Adrenal gland (tissue), 12 donors: ENCODE data around the gene CNTNAP2. TPM values are rescaled to one million over a fixed set of nuclear protein-coding genes. Genes with fewer than 3 reads are reported as not detected.

Experiments
- DNase-seq, 7 donors: peaks; one replicate each; pipeline ENCODE4 v3.0.0-alpha.2; 2019 to 2020
- H3K27ac ChIP-seq, 5 donors: fragments of 200-600 bp; sonication (generic) in 4 of 5; 1 replicate in 3 of 5; 2 replicates in 2 of 5; pipeline versions ENCODE4 v1.5.1 to v1.8.0; 2016 to 2020; ENCODE audit warnings: mild to moderate bottlenecking in 1 of 5
- H3K27me3 ChIP-seq: fragments of 200-600 bp; 2 replicates; pipeline ENCODE4 v1.8.0; 2021
- H3K36me3 ChIP-seq, 2 donors: fragments of 200-600 bp; replicated peaks in 1 of 2; 1 replicate in 1 of 2; 2 replicates in 1 of 2; pipeline versions ENCODE4 v1.5.1 to v1.8.0; 2018 to 2022
- H3K4me1 ChIP-seq, 2 donors: fragments of 200-600 bp; replicated peaks in 1 of 2; 1 replicate in 1 of 2; 2 replicates in 1 of 2; pipeline versions ENCODE4 v1.5.1 to v1.8.0; 2018 to 2021
- H3K4me3 ChIP-seq, 4 donors: fragments of 200-600 bp; sonication (generic) in 3 of 4; one replicate each; pipeline ENCODE4 v1.5.1; 2016 to 2018
- H3K9me3 ChIP-seq, 3 donors: fragments of 200-600 bp; sonication (generic) in 1 of 3; replicated peaks in 1 of 3; 1 replicate in 2 of 3; 2 replicates in 1 of 3; pipeline versions ENCODE4 v1.5.1 to v1.8.0; 2016 to 2021
- CTCF ChIP-seq, 6 experiments: fragments of 450-650 bp in 4 of 6; fragments of 200-600 bp in 2 of 6; sonication (generic) in 1 of 6; IDR thresholded peaks; 1 replicate in 5 of 6; 2 replicates in 1 of 6; pipeline versions ENCODE4 v1.5.1 to v1.8.0; 2016 to 2021; ENCODE audit warnings: antibody characterized with exemption in 6 of 6, mild to moderate bottlenecking in 2 of 6, moderate library complexity in 1 of 6
- POLR2A ChIP-seq, 2 donors: fragments of 450-650 bp; IDR thresholded peaks; one replicate each; pipeline ENCODE4 v1.6.1; 2017; ENCODE audit warnings: antibody characterized with exemption in 2 of 2, mild to moderate bottlenecking in 2 of 2, moderate library complexity in 1 of 2
- WGBS, 4 donors: extraction: QIAGEN DNeasy Blood & Tissue Kit in 2 of 4; methylation state at CpG; one replicate each; pipeline versions ENCODE4 v1.1.5 to v1.1.7; 2013 to 2017; 5-methylcytosine and 5-hydroxymethylcytosine counted together
- intact Hi-C, 2 donors: fragments of 100-400 bp; cut with DNase I; formaldehyde crosslinking; loops; one replicate each; pipeline versions ENCODE4 v1.14.1 to v1.15.0; 2022 to 2023
- polyA plus RNA-seq, 3 donors: library from polyadenylated mRNA; stranded (reverse); fragments of 200-250 nt in 2 of 3; fragments of 350-450 nt in 1 of 3; fragmentation: Illumina TruSeq in 1 of 3; extraction: RNeasy Lipid Tissue Mini Kit (QIAGEN cat#74804) in 1 of 3; gene quantifications; one replicate each; pipeline ENCODE4 v1.2.3, GENCODE V29; 2013 to 2014
- total RNA-seq, 9 donors: library from RNA; depleted of rRNA in 4 of 9; stranded (reverse); fragments of >200 nt in 4 of 9; fragments of 120-200 nt in 1 of 9; fragmentation: NEBNext Ultra II Directional in 1 of 9; extraction: Animal tissue kit (Norgen Biotek cat#: 25700) in 1 of 9; gene quantifications; one replicate each; pipeline versions ENCODE4 v1.1.0 to v1.2.4, GENCODE V29; 2013 to 2023
- donor health status: healthy with polysubstance abuse.
- donor health status: Bipolar disorder and iron deficiency.
- donor health status: DM: yes; HTN: yes; CAD: no.
- donor health status: DM: no; HTN: no; CAD: no.
- donor health status: DM: no; HTN: no; CAD: no.
- donor health status: DM: yes; HTN: yes; CAD: no.

CNTNAP2 gene
- total and polyA plus RNA-seq, 12 donors, result 0.14 to 6.3 (median 1.8) TPM; not detected in 2

DNA sequence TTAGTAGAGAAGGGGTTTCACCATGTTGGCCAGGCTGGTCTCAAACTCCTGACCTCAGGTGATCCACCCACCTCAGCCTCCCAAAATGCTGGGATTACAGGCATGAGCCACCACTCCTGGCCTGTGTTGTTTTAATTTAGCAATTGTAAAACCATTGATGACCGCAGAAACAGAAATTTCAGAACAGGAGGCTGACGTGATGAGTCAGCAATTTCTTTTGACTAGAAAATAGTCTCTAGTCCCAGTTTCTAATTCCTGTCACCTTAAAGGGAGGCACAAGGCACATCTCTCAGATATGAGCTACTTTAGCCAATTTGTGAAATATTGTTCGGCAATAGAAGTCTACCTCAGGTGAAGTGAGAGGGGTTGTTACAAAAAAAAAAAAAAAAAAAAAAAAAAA lies 2033.1 kb downstream of the CNTNAP2 start:
- intact Hi-C loops, result loop anchor here in 1 of 2 donors (10.0 kb wide), 1 partner anchor 95 kb away; no protein-coding TSS in a partner anchor
- Histone ChIP-seq H3K9me3 (no peaks in the 10 kb centered on the region), H3K36me3 (no peaks in the 10 kb centered on the region), H3K27ac (no peak overlapping the region), H3K27me3 (no peaks in the 10 kb centered on the region), H3K4me3 (no peak overlapping the region), H3K4me1 (peaks cover 4 to 14% of the 10 kb centered on the region in 2 donors)
- 87 to 92% (median 88%) methylated on average over 3 of the region's 3 CpGs for WGBS, 4 donors
- no peak for DNase-seq
- TF ChIP-seq POLR2A (IDR thresholded peaks at IDR 0.05), result no peak
- no peak for TF ChIP-seq CTCF (IDR thresholded peaks at IDR 0.05)

- Histone ChIP-seq H3K27me3 (no peaks in the 10 kb centered on the region), H3K4me1 (peaks cover 4 to 14% of the 10 kb centered on the region in 2 donors), H3K36me3 (no peaks in the 10 kb centered on the region), H3K4me3 (no peak overlapping the region), H3K27ac (no peak overlapping the region), H3K9me3 (no peaks in the 10 kb centered on the region)
- no peak for TF ChIP-seq CTCF (IDR thresholded peaks at IDR 0.05)
- no peak for TF ChIP-seq POLR2A (IDR thresholded peaks at IDR 0.05)
- no peak for DNase-seq
- intact Hi-C loops, result no loop called here
- WGBS, 4 donors, result 92 to 94% (median 93%) methylated on average over 2 of the region's 2 CpGs
These were observed 2035.2 kb downstream of the CNTNAP2 start for GRCh38 chr7:148151778-148152177.

DNA sequence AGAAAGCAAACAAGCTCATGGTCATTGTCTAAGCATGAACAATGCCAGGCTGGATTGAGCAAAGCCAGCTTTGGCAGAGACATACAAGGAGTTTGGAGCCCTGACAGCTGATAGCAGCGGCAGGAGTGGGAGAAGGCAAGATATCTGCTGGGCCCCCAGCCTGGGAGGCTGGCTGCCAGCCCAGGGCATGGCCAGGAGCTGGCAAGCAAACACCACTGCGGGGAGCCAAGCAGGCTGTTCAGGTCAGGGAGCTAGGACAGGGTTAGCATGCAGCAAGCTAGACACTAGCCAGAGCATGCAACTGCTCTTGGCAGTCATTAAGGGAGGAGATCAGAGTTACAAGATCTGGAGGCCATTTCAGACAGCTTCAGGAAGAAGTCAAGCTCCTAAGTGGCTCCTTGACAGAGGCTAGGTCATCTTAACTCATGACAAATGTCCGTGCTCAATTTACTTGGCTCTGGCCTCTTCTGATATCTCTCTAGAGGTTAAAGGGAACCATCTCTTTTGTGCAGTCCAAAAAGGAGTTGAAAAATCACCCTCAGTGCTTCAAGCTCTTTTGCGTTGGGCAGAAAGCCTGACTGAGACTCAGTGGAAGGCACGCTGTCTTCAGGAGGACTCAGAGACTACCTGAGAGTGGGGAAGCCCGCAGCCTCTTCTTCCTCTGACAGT lies 2037.1 kb downstream of the CNTNAP2 start:
- intact Hi-C loops, result no loop called here
- no peak overlapping the region for H3K4me3 ChIP-seq
- peak; percentile 56 to 87 (median 83) for DNase-seq
- TF ChIP-seq POLR2A (IDR thresholded peaks at IDR 0.05), result no peak
- TF ChIP-seq CTCF (IDR thresholded peaks at IDR 0.05), result no peak
- no peaks in the 10 kb centered on the region for H3K27me3 ChIP-seq
- H3K36me3 ChIP-seq, result no peaks in the 10 kb centered on the region
- peaks cover 4 to 14% of the 10 kb centered on the region in 2 donors for H3K4me1 ChIP-seq
- WGBS, 4 donors, result 33 to 51% (median 43%) methylated on average over 6 of the region's 6 CpGs
- H3K9me3 ChIP-seq, result no peaks in the 10 kb centered on the region
- peak overlapping the region in 3 of 5 donors; percentile 19 to 34 (median 23) for H3K27ac ChIP-seq

- WGBS, 4 donors, result 64 to 72% (median 69%) methylated on average over 9 of the region's 9 CpGs
- Histone ChIP-seq H3K9me3 (no peaks in the 10 kb centered on the region), H3K36me3 (no peaks in the 10 kb centered on the region), H3K4me3 (no peak overlapping the region), H3K27me3 (no peaks in the 10 kb centered on the region), H3K4me1 (peaks cover 4 to 14% of the 10 kb centered on the region in 2 donors), H3K27ac (no peak overlapping the region)
- no peak for DNase-seq
- intact Hi-C loops, result no loop called here
- TF ChIP-seq CTCF (IDR thresholded peaks at IDR 0.05) (no peak), POLR2A (IDR thresholded peaks at IDR 0.05) (no peak)
These were observed 2038.4 kb downstream of the CNTNAP2 start for GRCh38 chr7:148155000-148155399.
